Gastrocnemius medialis (tissue), 4 donors: Measurements from ENCODE around the gene CCDC91.

Source experiments
- POLR2A ChIP-seq, 2 donors: fragments of 450-650 bp; IDR thresholded peaks; one replicate each; pipeline ENCODE4 v1.6.1; 2017; ENCODE audit warnings: antibody characterized with exemption in 2 of 2, mild to moderate bottlenecking in 2 of 2, moderate library complexity in 2 of 2
- TF ChIP-seq, protein P1 (sequence below), 5 experiments: fragments of 450-650 bp in 3 of 5; fragments of 200-600 bp in 2 of 5; sonication (generic) in 2 of 5; IDR thresholded peaks in 4 of 5; conservative IDR thresholded peaks in 1 of 5; 1 replicate in 4 of 5; 2 replicates in 1 of 5; pipeline ENCODE4 v1.5.1; 2016 to 2019; ENCODE audit warnings: antibody characterized with exemption in 5 of 5, mild to moderate bottlenecking in 3 of 5, moderate library complexity in 3 of 5

DNA sequence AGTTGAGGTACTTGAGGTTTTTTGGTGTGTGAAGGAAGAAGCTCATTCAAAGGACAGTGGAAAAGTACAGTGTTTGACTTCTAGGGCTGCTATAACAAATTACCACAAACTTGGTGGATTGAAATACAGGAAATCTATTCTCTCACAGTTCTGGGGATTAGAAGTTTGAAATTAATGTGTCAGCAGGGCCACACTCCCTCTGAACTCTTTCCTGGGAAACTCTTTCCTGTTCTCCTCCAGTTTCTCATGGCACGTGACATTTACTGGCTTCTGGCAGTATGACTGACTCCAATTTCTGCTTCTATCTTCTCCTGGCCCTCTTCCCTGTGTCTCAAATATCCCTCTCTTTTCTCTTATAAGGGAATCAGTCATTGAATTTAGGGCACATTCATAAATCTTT lies 160.2 kb downstream of the CCDC91 start:
- TF ChIP-seq, protein P1, sequence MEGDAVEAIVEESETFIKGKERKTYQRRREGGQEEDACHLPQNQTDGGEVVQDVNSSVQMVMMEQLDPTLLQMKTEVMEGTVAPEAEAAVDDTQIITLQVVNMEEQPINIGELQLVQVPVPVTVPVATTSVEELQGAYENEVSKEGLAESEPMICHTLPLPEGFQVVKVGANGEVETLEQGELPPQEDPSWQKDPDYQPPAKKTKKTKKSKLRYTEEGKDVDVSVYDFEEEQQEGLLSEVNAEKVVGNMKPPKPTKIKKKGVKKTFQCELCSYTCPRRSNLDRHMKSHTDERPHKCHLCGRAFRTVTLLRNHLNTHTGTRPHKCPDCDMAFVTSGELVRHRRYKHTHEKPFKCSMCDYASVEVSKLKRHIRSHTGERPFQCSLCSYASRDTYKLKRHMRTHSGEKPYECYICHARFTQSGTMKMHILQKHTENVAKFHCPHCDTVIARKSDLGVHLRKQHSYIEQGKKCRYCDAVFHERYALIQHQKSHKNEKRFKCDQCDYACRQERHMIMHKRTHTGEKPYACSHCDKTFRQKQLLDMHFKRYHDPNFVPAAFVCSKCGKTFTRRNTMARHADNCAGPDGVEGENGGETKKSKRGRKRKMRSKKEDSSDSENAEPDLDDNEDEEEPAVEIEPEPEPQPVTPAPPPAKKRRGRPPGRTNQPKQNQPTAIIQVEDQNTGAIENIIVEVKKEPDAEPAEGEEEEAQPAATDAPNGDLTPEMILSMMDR (IDR thresholded peaks at IDR 0.05 in 4 of 5, conservative IDR thresholded peaks at IDR 0.05 in 1 of 5) = no peak
- no peak for TF ChIP-seq POLR2A (IDR thresholded peaks at IDR 0.05)
